GM08714 (cell line): Measurements from ENCODE around the gene HVCN1.
A peak's percentile ranks its signal among the peaks of the same experiment; 100 is the strongest.
"Not testable (repeated sequence)": the region's sequence is repeated elsewhere in the genome, so short reads cannot be mapped to it uniquely, and the experiment has no call there.

Source experiments
- H3K4me3 ChIP-seq: fragments of 200-500 bp; sonication (Bioruptor generic); 2 replicates; pipeline ENCODE4 v1.5.1; 2014; ENCODE audit warnings: mild to moderate bottlenecking, low read length, inconsistent platforms
- ZNF274 ChIP-seq: IDR thresholded peaks from 2 replicates; pipeline ENCODE4 v1.6.1; 2012; ENCODE audit warnings: mild to moderate bottlenecking, low read depth, low read length

Gene HVCN1

GRCh38 chr12:110688446-110689280, at the start of gene HVCN1:
HVCN1 (minus strand) TSS chr12:110689115; CDS start chr12:110683245, 5,870 bp downstream.
- H3K4me3 ChIP-seq: peak within 1 kb of the TSS; percentile 71; the same call in 1 of the 2 replicates
- no peak for TF ChIP-seq ZNF274

- no peak for TF ChIP-seq ZNF274
- H3K4me3 ChIP-seq: no peak overlapping the region
Observed at GRCh38 chr12:110737532-110737931, 48.6 kb upstream of the HVCN1 start.

GRCh38 chr12:110737016-110737415, 48.1 kb upstream of the HVCN1 start:
- H3K4me3 ChIP-seq: not testable (repeated sequence)

GRCh38 chr12:110733900-110734299, 45.0 kb upstream of the HVCN1 start:
- no peak overlapping the region for H3K4me3 ChIP-seq
- no peak for TF ChIP-seq ZNF274

GRCh38 chr12:110733089-110733715, 44.3 kb upstream of the HVCN1 start:
- H3K4me3 ChIP-seq: no peak overlapping the region
- TF ChIP-seq ZNF274: no peak

- no peak overlapping the region for H3K4me3 ChIP-seq
- TF ChIP-seq ZNF274: no peak
Observed at GRCh38 chr12:110732572-110732971, 43.7 kb upstream of the HVCN1 start.

- TF ChIP-seq ZNF274: no peak
- no peak overlapping the region for H3K4me3 ChIP-seq
Observed at GRCh38 chr12:110731479-110731878, 42.6 kb upstream of the HVCN1 start.

GRCh38 chr12:110728628-110729027, 39.7 kb upstream of the HVCN1 start:
- H3K4me3 ChIP-seq: no peak overlapping the region
- TF ChIP-seq ZNF274: no peak

- TF ChIP-seq ZNF274: no peak
- H3K4me3 ChIP-seq: no peak overlapping the region
Observed at GRCh38 chr12:110726708-110727369, 37.9 kb upstream of the HVCN1 start.

- H3K4me3 ChIP-seq: no peak overlapping the region
- no peak for TF ChIP-seq ZNF274
Observed at GRCh38 chr12:110726028-110726427, 37.1 kb upstream of the HVCN1 start.

- H3K4me3 ChIP-seq: no peak overlapping the region
- TF ChIP-seq ZNF274: no peak
Observed at GRCh38 chr12:110725267-110725666, 36.4 kb upstream of the HVCN1 start.

GRCh38 chr12:110722892-110723291, 34.0 kb upstream of the HVCN1 start:
- H3K4me3 ChIP-seq: not testable (repeated sequence)

GRCh38 chr12:110721570-110721969, 32.7 kb upstream of the HVCN1 start:
- TF ChIP-seq ZNF274: no peak
- H3K4me3 ChIP-seq: no peak overlapping the region

GRCh38 chr12:110720516-110720915, 31.6 kb upstream of the HVCN1 start:
- no peak for TF ChIP-seq ZNF274
- no peak overlapping the region for H3K4me3 ChIP-seq
